A673 (cell line): ENCODE results near the gene DEFB108B.
"Not testable (repeated sequence)": the region's sequence is repeated elsewhere in the genome, so short reads cannot be mapped to it uniquely, and the experiment has no call there.

Experiments used
- EZH2 ChIP-seq: fragments of 200-600 bp; sonication (generic); IDR thresholded peaks from 2 replicates; pipeline ENCODE4 v1.6.1; 2017; ENCODE audit warnings: borderline replicate concordance, low read depth, mild to moderate bottlenecking, mixed read lengths, antibody characterized with exemption, low read length; ENCODE audit not compliant: poor library complexity, severe bottlenecking
- TF ChIP-seq, protein P1 (sequence below): fragments of 300-800, 200-600 bp; sonication (generic); conservative IDR thresholded peaks from 2 replicates; pipeline ENCODE4 v1.5.1; 2017; ENCODE audit warnings: low read depth, mild to moderate bottlenecking, antibody characterized with exemption, low read length, moderate library complexity, mixed read lengths

DNA sequence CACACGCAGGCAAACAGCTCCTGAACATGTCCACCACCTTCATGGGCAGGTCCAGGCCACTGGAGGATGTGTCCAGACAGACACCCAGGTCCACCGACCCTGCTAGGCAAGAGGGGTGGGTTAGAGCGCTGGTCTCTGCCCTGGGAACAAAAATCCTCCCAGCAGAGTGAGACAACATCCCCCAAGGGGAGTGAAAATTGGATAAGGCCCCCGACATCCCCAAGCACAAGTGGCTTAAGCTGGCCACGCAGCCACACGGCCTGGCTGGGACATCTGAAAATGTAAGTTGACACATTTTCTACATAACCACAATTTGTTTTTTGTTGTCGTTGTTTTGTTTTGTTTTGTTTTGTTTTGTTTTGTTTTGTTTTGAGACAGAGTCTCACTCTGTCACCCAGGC lies 30.1 kb upstream of the DEFB108B start:
- TF ChIP-seq, protein P1, sequence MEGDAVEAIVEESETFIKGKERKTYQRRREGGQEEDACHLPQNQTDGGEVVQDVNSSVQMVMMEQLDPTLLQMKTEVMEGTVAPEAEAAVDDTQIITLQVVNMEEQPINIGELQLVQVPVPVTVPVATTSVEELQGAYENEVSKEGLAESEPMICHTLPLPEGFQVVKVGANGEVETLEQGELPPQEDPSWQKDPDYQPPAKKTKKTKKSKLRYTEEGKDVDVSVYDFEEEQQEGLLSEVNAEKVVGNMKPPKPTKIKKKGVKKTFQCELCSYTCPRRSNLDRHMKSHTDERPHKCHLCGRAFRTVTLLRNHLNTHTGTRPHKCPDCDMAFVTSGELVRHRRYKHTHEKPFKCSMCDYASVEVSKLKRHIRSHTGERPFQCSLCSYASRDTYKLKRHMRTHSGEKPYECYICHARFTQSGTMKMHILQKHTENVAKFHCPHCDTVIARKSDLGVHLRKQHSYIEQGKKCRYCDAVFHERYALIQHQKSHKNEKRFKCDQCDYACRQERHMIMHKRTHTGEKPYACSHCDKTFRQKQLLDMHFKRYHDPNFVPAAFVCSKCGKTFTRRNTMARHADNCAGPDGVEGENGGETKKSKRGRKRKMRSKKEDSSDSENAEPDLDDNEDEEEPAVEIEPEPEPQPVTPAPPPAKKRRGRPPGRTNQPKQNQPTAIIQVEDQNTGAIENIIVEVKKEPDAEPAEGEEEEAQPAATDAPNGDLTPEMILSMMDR, result not testable (repeated sequence)
- not testable (repeated sequence) for TF ChIP-seq EZH2
